GM19438 (cell line): Measurements from ENCODE around the gene ZNHIT3.

ENCODE experiments used
- ATAC-seq: cut with Tn5 transposase; IDR thresholded peaks from one replicate; pipeline ENCODE4 v1.9.1; 2021; ENCODE audit warnings: low read depth; ENCODE audit not compliant: unreplicated experiment

ZNHIT3 gene

GRCh38 chr17:36544307-36545076, 58.0 kb downstream of the ZNHIT3 start, which contains the start of gene GGNBP2:
Gene GGNBP2 (plus strand): TSS chr17:36544919. CDS start chr17:36545725, 806 bp downstream.
- ATAC-seq = peak; percentile 43

GRCh38 chr17:36545077-36545464, 58.6 kb downstream of the ZNHIT3 start:
- ATAC-seq = peak; percentile 13
